ENCODE data around the gene AAR2.
A peak's percentile ranks its signal among the peaks of the same experiment; 100 is the strongest.

Gene AAR2

DNA sequence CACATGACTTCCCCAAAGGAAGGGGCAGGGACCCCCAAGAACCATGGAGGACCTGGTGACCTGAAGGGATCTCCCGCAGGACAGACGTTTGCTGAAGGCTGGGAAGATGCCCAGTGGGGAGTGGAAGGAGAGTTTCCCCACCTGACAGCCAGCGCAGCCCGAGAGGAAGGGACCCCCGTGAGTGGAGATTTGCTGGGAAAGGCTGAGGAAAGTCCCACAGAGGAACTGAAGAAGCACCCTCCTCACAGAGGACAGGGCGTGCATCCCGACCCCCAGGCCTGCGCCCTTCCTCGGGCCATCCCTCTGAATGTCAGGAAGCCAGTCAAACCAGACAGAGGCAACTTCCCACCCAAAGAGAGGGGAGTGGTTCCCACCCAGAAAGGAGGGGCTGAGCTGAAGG is 29.6 kb upstream of the AAR2 start:
- Mint-ChIP-seq H3K4me1 (peaks cover 15% of the 10 kb centered on the region), H3K9me3 (no peaks in the 10 kb centered on the region)
- TF ChIP-seq, protein P1, sequence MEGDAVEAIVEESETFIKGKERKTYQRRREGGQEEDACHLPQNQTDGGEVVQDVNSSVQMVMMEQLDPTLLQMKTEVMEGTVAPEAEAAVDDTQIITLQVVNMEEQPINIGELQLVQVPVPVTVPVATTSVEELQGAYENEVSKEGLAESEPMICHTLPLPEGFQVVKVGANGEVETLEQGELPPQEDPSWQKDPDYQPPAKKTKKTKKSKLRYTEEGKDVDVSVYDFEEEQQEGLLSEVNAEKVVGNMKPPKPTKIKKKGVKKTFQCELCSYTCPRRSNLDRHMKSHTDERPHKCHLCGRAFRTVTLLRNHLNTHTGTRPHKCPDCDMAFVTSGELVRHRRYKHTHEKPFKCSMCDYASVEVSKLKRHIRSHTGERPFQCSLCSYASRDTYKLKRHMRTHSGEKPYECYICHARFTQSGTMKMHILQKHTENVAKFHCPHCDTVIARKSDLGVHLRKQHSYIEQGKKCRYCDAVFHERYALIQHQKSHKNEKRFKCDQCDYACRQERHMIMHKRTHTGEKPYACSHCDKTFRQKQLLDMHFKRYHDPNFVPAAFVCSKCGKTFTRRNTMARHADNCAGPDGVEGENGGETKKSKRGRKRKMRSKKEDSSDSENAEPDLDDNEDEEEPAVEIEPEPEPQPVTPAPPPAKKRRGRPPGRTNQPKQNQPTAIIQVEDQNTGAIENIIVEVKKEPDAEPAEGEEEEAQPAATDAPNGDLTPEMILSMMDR (IDR thresholded peaks at IDR 0.05; ENCODE audit: unreplicated experiment in 3 of 3): no peak

DNA sequence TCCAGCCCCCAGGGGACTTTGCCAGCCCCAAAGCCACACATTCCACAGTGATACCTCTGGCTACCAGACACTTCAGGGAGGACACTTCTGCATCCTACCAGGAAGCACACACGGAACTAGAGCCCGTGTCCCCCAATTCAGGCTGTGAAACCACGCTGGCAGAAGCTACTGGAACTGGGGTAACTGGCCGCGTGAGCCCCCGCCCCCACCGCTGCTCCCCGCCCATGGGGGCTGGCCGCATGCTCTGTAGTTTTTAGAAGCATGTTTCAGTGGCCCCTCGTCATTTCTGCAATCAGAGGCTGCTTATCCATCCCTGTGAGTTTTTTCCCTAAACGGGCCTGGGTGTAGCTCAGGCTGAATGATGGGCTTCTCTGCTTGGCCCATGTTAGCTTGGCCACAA is 28.7 kb upstream of the AAR2 start:
- Mint-ChIP-seq H3K9me3 (no peaks in the 10 kb centered on the region), H3K27ac (no peak overlapping the region), H3K27me3 (ENCODE audit: low read depth) (peaks cover 3% of the 10 kb centered on the region), H3K4me1 (peaks cover 15% of the 10 kb centered on the region), H3K36me3 (ENCODE audit: low read depth) (peaks cover 40% of the 10 kb centered on the region), H3K4me3 (no peak overlapping the region)
- TF ChIP-seq, protein P1 (IDR thresholded peaks at IDR 0.05; ENCODE audit: unreplicated experiment in 3 of 3): no peak

More for the DNA sequence above, 29.6 kb upstream of the AAR2 start:
- no peaks in the 10 kb centered on the region for H3K27me3 Mint-ChIP-seq (ENCODE audit: low read depth)
- no peak overlapping the region for H3K4me3 Mint-ChIP-seq
- peaks cover 44% of the 10 kb centered on the region for H3K36me3 Mint-ChIP-seq (ENCODE audit: low read depth)
- H3K27ac Mint-ChIP-seq: no peak overlapping the region

DNA sequence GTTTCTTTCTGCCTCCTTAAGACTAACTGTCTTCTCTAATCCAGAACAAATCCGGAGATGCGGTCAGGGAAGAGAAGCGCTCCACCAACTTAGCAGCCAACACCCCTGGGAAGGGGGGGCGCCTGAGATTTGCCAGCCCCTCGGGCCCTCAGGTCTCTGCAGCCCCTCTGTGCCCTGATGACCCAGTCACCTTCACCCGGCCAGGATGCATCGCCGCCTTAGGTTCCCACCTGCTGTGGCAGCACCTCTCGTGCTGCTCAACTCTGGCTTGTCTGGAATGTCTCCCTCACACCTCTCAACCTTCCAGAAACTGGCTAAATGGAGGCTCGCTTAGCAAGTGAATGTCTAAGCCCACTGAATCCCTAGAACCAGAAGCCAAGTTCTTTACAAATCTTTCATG is 28.0 kb upstream of the AAR2 start:
- Mint-ChIP-seq H3K4me3 (no peak overlapping the region), H3K27me3 (ENCODE audit: low read depth) (peaks cover 3% of the 10 kb centered on the region), H3K27ac (no peak overlapping the region), H3K9me3 (no peaks in the 10 kb centered on the region), H3K36me3 (ENCODE audit: low read depth) (peaks cover 38% of the 10 kb centered on the region), H3K4me1 (peaks cover 15% of the 10 kb centered on the region)
- TF ChIP-seq, protein P1 (IDR thresholded peaks at IDR 0.05; ENCODE audit: unreplicated experiment in 3 of 3): no peak

DNA sequence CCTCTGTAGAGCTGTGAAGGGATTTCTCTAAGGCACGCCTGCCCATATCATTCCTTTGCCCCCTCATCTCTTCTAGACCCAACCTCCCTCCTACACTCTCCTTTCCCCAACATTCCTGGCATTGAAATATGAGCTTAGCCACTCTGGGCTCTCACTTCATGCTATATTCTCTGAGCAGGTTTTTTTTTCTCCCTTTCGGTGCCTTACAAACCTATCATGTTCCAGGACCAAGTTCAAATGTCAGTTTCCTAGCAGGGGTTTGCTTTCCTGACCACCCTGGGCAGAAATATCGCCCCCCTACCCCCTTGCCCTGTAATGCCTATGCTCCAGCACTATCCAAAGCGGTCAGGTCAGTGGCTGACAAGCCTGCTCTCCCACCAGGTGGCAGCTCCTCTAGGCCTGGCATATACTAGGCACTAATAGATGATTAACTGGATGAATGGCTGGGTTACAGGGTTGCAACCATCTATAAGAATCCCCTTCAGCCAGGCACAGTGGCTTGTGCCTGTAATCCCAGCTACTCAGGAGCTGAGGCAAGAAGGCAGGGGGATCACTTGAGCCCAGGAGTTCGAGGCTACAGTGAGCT is 25.7 kb upstream of the AAR2 start:
- Mint-ChIP-seq H3K4me3 (no peak overlapping the region), H3K27me3 (ENCODE audit: low read depth) (peaks cover 3% of the 10 kb centered on the region)
- TF ChIP-seq, protein P1 (IDR thresholded peaks at IDR 0.05; ENCODE audit: unreplicated experiment in 3 of 3): peak; percentile 20 to 25 (median 22)

DNA sequence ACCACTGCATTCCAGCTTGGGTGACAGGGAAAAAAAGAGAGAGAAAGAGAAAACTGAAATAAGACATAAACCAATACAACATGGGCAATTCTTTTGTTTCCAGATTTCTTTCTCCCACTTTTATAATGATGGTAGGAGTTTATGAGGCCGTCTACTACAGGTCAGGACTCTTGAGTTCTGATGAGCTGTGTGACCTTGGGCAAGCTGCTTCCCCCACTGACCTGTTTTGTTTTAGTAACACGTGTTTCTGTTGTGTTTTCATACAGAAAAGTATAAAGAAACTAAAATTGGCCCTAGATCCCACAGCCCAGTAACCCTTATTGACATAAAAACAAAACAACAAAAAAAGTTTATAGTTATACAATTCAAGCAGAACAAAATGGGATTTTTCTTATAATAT is 22.9 kb upstream of the AAR2 start:
- Mint-ChIP-seq H3K4me3 (no peak overlapping the region), H3K36me3 (ENCODE audit: low read depth) (peaks cover 33% of the 10 kb centered on the region), H3K27me3 (ENCODE audit: low read depth) (peaks cover 3% of the 10 kb centered on the region), H3K27ac (no peak overlapping the region), H3K9me3 (no peaks in the 10 kb centered on the region), H3K4me1 (peaks cover 9% of the 10 kb centered on the region)
- TF ChIP-seq, protein P1 (IDR thresholded peaks at IDR 0.05; ENCODE audit: unreplicated experiment in 3 of 3): no peak

More for the DNA sequence above, 25.7 kb upstream of the AAR2 start:
- H3K27ac Mint-ChIP-seq: peak overlapping the region; percentile 12 to 77 (median 67)
- H3K36me3 Mint-ChIP-seq (ENCODE audit: low read depth): peaks cover 35% of the 10 kb centered on the region
- no peaks in the 10 kb centered on the region for H3K9me3 Mint-ChIP-seq
- peaks cover 15% of the 10 kb centered on the region for H3K4me1 Mint-ChIP-seq

DNA sequence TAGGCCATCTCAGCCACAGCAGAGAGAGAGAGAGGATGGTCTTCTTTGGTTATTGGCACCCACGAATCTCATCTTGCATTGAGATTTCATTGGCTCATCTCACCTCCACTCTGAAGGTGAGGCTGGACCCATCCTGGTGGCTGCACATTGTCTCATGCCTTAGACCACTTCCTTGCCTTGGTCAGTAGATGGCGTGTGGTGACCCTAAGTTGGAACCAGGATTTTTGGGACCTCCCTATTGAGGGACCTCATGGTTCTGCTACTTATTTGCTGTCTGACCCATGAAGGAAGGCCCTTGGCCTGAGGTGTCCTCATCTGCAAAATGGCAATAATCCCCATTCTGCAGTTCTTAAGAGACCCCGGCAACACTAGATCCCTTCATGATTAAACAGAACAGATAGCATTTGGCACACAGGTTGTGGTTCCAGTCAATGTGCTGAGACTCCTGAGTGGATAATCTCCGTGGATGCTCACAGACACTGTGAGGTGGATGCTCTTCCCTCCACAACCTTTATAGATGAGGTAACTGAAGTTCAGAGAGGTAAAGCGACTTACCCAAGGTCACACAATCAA is 21.5 kb upstream of the AAR2 start:
- H3K27me3 Mint-ChIP-seq (ENCODE audit: low read depth): peaks cover 3% of the 10 kb centered on the region
- peaks cover 9% of the 10 kb centered on the region for H3K4me1 Mint-ChIP-seq
- H3K4me3 Mint-ChIP-seq: no peak overlapping the region
- H3K27ac Mint-ChIP-seq: no peak overlapping the region
- peaks cover 26% of the 10 kb centered on the region for H3K36me3 Mint-ChIP-seq (ENCODE audit: low read depth)
- TF ChIP-seq, protein P1 (IDR thresholded peaks at IDR 0.05; ENCODE audit: unreplicated experiment in 3 of 3): peak; percentile 43 to 56 (median 53)
- no peaks in the 10 kb centered on the region for H3K9me3 Mint-ChIP-seq
